ENCODE measurements around the gene KCNMB1. TPM values are rescaled to one million over a fixed set of nuclear protein-coding genes. Genes with fewer than 3 reads are reported as not detected.

KCNMB1 gene
- total RNA-seq, 1 donor from 2014 or later, result not detected

- H3K36me3 Mint-ChIP-seq (ENCODE audit: low read depth), result no peaks in the 10 kb centered on the region
- TF ChIP-seq CTCF (conservative IDR thresholded peaks at IDR 0.05), result no peak
These were observed 27.4 kb upstream of the KCNMB1 start for GRCh38 chr5:170416526-170416925.

GRCh38 chr5:170414786-170415185, 25.6 kb upstream of the KCNMB1 start:
- Mint-ChIP-seq H3K9me3 (no peaks in the 10 kb centered on the region), H3K27ac (ENCODE audit: unreplicated experiment) (no peak overlapping the region), H3K4me3 (no peak overlapping the region), H3K4me1 (no peaks in the 10 kb centered on the region), H3K36me3 (ENCODE audit: low read depth) (no peaks in the 10 kb centered on the region), H3K27me3 (ENCODE audit: low read depth) (peaks cover 5% of the 10 kb centered on the region)
- no peak for DNase-seq (ENCODE audit: low read depth, low spot score)
- no peak for TF ChIP-seq CTCF (conservative IDR thresholded peaks at IDR 0.05)

More at GRCh38 chr5:170416526-170416925, 27.4 kb upstream of the KCNMB1 start:
- Mint-ChIP-seq H3K4me3 (no peak overlapping the region), H3K9me3 (no peaks in the 10 kb centered on the region), H3K27me3 (ENCODE audit: low read depth) (peaks cover 5% of the 10 kb centered on the region), H3K4me1 (peaks cover 6% of the 10 kb centered on the region), H3K27ac (ENCODE audit: unreplicated experiment) (no peak overlapping the region)
- DNase-seq (ENCODE audit: low read depth, low spot score), result no peak

- H3K4me3 Mint-ChIP-seq, result no peak overlapping the region
- no peaks in the 10 kb centered on the region for H3K4me1 Mint-ChIP-seq
- no peak for DNase-seq (ENCODE audit: low read depth, low spot score)
- no peaks in the 10 kb centered on the region for H3K9me3 Mint-ChIP-seq
- no peak for TF ChIP-seq CTCF (conservative IDR thresholded peaks at IDR 0.05)
- no peaks in the 10 kb centered on the region for H3K36me3 Mint-ChIP-seq (ENCODE audit: low read depth)
- peaks cover 5% of the 10 kb centered on the region for H3K27me3 Mint-ChIP-seq (ENCODE audit: low read depth)
- H3K27ac Mint-ChIP-seq (ENCODE audit: unreplicated experiment), result no peak overlapping the region
These were observed 24.7 kb upstream of the KCNMB1 start for GRCh38 chr5:170413897-170414296.

- TF ChIP-seq CTCF (conservative IDR thresholded peaks at IDR 0.05), result no peak
- H3K36me3 Mint-ChIP-seq (ENCODE audit: low read depth), result no peaks in the 10 kb centered on the region
- no peaks in the 10 kb centered on the region for H3K9me3 Mint-ChIP-seq
- no peaks in the 10 kb centered on the region for H3K27me3 Mint-ChIP-seq (ENCODE audit: low read depth)
- H3K27ac Mint-ChIP-seq (ENCODE audit: unreplicated experiment), result no peak overlapping the region
- no peak overlapping the region for H3K4me3 Mint-ChIP-seq
- peaks cover 10% of the 10 kb centered on the region for H3K4me1 Mint-ChIP-seq
- no peak for DNase-seq (ENCODE audit: low read depth, low spot score)
These were observed 21.9 kb upstream of the KCNMB1 start for GRCh38 chr5:170411100-170411499.

GRCh38 chr5:170410401-170410800, 21.2 kb upstream of the KCNMB1 start:
- TF ChIP-seq CTCF (conservative IDR thresholded peaks at IDR 0.05), result no peak
- Mint-ChIP-seq H3K36me3 (ENCODE audit: low read depth) (no peaks in the 10 kb centered on the region), H3K4me3 (no peak overlapping the region), H3K9me3 (no peaks in the 10 kb centered on the region), H3K4me1 (peaks cover 10% of the 10 kb centered on the region), H3K27ac (ENCODE audit: unreplicated experiment) (no peak overlapping the region), H3K27me3 (ENCODE audit: low read depth) (no peaks in the 10 kb centered on the region)
- no peak for DNase-seq (ENCODE audit: low read depth, low spot score)

Measured in neural crest cell (in vitro differentiated cells).